ENCODE data around the gene PXK.

Gene PXK

DNA sequence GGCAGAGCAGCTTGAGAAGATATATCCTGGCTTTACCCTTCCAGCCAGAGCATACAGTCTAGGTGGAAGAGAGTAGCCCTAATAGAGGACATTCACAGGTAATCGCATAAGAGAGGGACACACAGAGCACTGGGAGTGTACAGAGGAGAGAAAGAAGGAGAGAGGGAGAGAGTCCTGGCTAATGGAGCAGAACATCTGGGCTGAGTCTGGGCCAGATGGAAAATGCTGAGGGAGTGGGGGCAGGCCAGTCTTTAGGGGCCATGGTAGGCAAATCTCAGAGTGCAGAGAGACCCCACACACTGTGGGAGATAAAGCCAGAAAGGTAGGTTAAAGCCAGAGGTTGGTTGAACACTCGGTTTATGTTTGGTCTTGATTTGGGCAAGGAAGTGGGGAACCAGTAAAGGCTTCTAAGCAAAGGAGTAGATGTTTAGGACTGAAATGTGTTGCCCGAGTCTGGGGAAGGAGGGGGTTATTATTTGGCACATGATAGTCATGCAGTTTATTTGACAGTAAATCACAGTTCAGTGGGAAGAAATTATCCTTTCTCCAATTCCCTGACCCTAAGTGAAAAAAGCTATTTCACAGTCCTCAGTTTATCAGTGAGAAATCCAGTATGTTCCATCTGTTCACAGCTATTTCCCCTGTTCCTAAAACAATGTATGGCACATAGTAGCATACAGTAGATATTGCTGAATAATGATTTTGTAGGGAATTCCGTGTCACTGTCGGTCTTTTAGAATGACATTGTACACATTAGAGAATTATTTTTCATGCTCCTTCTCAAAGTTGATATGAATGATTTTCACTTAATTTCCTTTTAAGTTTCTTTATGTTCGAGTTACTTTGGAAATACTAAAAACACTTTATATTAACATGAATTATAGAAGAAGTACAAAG is 55.2 kb downstream of the PXK start:
- Histone ChIP-seq H3K4me3 (ENCODE audit: low read length) (no peak overlapping the region), H3K9me3 (ENCODE audit: control insufficient read depth, low read length) (no peaks in the 10 kb centered on the region), H3K36me3 (ENCODE audit: control insufficient read depth, insufficient read depth, low read length, severe bottlenecking) (peaks cover 8% of the 10 kb centered on the region), H3K4me1 (ENCODE audit: control insufficient read depth, insufficient read depth, low read length) (peaks cover 73% of the 10 kb centered on the region), H3K27me3 (replicated peaks; ENCODE audit: control insufficient read depth, insufficient read depth, low read length) (no peaks in the 10 kb centered on the region), H3K9ac (ENCODE audit: low read length) (peak overlapping the region; percentile 75)
- DNase-seq (ENCODE audit: low read depth): no peak

DNA sequence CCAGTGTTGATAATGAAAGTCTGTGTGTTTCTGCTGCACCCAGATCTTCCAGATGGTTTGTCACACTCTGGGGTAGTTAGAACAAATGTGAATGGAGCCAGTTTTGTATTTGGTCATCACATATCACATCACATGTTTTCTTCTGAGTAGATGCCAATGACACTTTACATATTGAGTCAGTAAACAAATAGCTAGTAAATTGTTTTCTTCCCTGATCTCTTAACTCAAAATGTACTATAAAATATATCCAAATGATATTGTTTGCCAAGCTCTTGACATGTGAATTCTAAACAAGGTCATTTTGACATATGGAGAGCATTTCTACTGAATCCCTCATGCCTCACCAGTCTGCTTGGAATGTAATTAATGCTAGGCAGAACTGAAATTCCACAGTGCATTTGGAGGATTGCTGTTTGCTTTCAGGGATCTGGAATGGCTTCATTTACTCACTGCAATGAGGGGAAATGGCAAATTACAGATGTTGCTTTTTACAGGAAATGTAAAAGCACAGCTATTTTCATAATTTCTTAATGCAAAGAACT is 55.9 kb downstream of the PXK start:
- H3K9me3 ChIP-seq (ENCODE audit: control insufficient read depth, low read length): no peaks in the 10 kb centered on the region
- peak overlapping the region; percentile 33 for H3K4me3 ChIP-seq (ENCODE audit: low read length)
- DNase-seq (ENCODE audit: low read depth): peak; percentile 91
- H3K27me3 ChIP-seq (replicated peaks; ENCODE audit: control insufficient read depth, insufficient read depth, low read length): no peaks in the 10 kb centered on the region
- peak overlapping the region; percentile 75 for H3K9ac ChIP-seq (ENCODE audit: low read length)
- peaks cover 67% of the 10 kb centered on the region for H3K4me1 ChIP-seq (ENCODE audit: control insufficient read depth, insufficient read depth, low read length)
- peaks cover 8% of the 10 kb centered on the region for H3K36me3 ChIP-seq (ENCODE audit: control insufficient read depth, insufficient read depth, low read length, severe bottlenecking)

DNA sequence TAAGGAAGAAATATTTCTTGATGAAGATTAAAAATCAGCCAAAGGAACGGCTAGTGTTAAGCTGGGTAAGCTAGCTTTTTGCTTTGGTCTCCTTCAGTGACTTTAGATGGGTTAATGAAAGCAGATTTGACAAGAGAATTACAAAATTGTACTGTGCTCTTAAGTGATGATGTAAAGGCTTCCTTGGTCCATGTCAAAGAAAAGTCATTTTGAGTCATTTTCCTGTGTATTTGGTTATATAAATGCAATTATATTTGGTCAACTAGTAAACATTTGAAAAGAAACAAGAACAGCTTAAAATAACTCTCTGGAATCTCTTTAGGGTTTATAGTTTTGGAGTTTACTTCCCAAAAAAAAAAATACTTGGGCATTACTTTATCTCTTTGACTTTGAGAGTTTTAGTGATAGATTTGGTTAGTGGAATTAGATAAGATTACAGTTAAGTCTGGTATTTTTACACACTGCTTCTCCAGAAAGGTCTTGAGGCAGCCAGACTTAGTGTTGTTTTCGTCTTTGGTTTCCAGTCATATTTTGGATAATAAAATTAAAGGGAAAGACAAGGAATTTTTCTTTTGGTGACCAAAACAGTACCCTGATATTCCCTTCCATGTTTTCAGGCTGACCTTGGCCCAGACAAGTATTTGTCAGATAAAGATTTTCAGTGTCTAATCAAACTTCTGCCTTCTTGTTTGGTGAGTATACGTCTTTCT is 58.6 kb downstream of the PXK start:
- Histone ChIP-seq H3K27me3 (replicated peaks; ENCODE audit: control insufficient read depth, insufficient read depth, low read length) (no peaks in the 10 kb centered on the region), H3K4me3 (ENCODE audit: low read length) (no peak overlapping the region), H3K9me3 (ENCODE audit: control insufficient read depth, low read length) (no peaks in the 10 kb centered on the region), H3K4me1 (ENCODE audit: control insufficient read depth, insufficient read depth, low read length) (peaks cover 52% of the 10 kb centered on the region), H3K9ac (ENCODE audit: low read length) (peak overlapping the region; percentile 10), H3K36me3 (ENCODE audit: control insufficient read depth, insufficient read depth, low read length, severe bottlenecking) (peaks cover 19% of the 10 kb centered on the region)
- peak; percentile 37 for DNase-seq (ENCODE audit: low read depth)

DNA sequence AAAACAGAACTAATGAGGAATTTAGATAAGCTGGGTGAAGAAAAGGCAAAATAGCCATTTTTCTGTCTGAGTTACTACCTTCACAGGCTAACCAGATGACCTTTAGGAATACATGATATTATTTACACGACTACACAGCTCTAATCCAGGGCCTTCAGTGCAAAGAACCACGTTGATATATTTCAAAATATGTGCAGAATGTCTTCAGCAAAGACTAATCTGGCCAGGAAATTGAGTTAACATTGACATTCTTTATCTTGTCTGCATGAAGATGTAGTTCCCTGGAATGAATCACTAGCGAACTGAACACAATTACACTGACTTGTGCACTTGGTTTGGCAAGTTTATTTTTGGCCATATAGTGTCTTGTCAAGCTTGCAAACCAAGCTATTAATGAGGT is 59.5 kb downstream of the PXK start:
- DNase-seq (ENCODE audit: low read depth): no peak
- peak overlapping the region; percentile 10 for H3K9ac ChIP-seq (ENCODE audit: low read length)
- H3K27me3 ChIP-seq (replicated peaks; ENCODE audit: control insufficient read depth, insufficient read depth, low read length): no peaks in the 10 kb centered on the region
- peaks cover 28% of the 10 kb centered on the region for H3K36me3 ChIP-seq (ENCODE audit: control insufficient read depth, insufficient read depth, low read length, severe bottlenecking)
- no peaks in the 10 kb centered on the region for H3K9me3 ChIP-seq (ENCODE audit: control insufficient read depth, low read length)
- no peak overlapping the region for H3K4me3 ChIP-seq (ENCODE audit: low read length)
- H3K4me1 ChIP-seq (ENCODE audit: control insufficient read depth, insufficient read depth, low read length): peaks cover 43% of the 10 kb centered on the region

DNA sequence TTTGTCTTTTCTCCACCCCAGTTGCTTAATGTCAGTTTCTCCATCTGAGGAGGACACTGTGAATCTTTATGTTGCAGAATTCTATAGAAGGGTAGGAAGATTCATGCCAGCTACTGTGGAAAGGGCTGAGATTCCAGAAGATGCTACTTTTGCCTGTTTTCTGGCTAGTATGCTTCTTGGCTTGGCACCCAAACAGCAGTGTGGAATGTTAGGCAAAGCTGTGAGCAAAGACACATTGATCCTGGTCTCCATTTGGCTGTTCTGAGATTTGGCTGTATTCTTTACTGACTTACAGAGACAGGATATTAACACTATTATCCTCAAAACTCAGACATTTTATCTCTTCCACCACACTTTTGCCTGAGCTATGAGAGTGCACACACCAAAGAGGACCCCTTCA is 61.6 kb downstream of the PXK start:
- Histone ChIP-seq H3K4me1 (ENCODE audit: control insufficient read depth, insufficient read depth, low read length) (peaks cover 22% of the 10 kb centered on the region), H3K36me3 (ENCODE audit: control insufficient read depth, insufficient read depth, low read length, severe bottlenecking) (peaks cover 49% of the 10 kb centered on the region), H3K4me3 (ENCODE audit: low read length) (no peak overlapping the region), H3K27me3 (replicated peaks; ENCODE audit: control insufficient read depth, insufficient read depth, low read length) (no peaks in the 10 kb centered on the region), H3K9ac (ENCODE audit: low read length) (no peak overlapping the region), H3K9me3 (ENCODE audit: control insufficient read depth, low read length) (no peaks in the 10 kb centered on the region)
- DNase-seq (ENCODE audit: low read depth): no peak

DNA sequence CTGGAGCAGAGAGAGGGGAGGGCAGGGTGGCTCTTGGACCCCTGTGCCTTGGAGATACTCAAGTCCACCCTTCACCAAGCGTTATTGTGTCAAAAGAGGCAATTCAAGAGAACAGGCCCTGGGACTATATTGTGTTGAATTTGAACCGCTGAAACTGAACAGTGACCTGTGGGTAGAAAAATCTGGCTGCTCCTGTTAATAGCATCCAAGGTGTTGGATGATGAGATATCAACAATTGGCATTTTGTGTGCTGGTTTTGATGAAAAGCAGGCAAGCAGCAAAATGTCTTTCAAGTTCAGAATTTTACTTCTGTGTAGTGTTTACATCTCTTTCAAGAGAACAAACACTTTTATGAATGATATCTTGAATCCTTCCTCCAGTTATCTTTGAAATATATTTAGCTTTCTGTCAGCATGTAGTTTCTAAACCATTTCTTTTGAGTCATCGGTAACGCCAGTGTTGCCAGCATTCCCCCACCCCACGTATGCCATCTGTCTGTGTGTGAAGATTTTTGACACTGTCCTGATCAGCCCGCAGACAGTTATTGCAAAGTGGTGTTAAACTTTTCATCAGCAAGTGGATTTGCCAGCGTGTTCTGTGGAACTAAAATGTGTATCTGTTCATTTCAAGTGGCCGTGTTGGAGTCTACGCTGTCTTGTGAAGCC is 66.1 kb downstream of the PXK start:
- no peak for DNase-seq (ENCODE audit: low read depth)
- H3K27me3 ChIP-seq (replicated peaks; ENCODE audit: control insufficient read depth, insufficient read depth, low read length): no peaks in the 10 kb centered on the region
- no peak overlapping the region for H3K9ac ChIP-seq (ENCODE audit: low read length)
- peaks cover 80% of the 10 kb centered on the region for H3K36me3 ChIP-seq (ENCODE audit: control insufficient read depth, insufficient read depth, low read length, severe bottlenecking)
- H3K9me3 ChIP-seq (ENCODE audit: control insufficient read depth, low read length): no peaks in the 10 kb centered on the region
- no peak overlapping the region for H3K4me3 ChIP-seq (ENCODE audit: low read length)
- H3K4me1 ChIP-seq (ENCODE audit: control insufficient read depth, insufficient read depth, low read length): no peaks in the 10 kb centered on the region

DNA sequence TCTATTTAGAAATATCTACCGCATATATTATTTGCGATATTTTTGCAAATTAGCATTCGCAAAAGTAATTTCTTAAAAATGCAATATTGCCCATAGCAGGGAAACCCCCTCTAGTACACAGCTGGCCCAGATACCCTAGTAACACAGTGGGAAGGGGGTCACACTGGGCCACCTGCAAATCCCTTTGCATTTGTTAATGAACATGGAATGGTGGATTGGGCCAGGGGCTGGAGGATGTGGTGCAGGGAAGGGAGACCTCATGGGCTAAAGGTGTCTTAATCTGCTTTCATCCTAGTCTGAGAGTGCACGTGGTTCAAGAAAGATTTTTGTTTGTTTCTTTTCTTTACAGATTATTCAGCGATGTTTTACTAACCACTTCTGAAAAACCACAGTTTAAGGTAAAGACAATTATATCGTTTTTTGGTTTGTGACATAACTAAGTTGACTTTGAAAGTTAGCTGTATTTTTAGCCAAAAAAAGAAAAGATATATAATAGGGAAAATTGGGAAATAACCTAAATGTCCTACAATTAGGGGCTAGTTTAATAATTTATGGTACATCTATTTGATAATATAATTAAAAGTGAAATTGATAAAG is 70.9 kb downstream of the PXK start:
- Histone ChIP-seq H3K27me3 (replicated peaks; ENCODE audit: control insufficient read depth, insufficient read depth, low read length) (no peaks in the 10 kb centered on the region), H3K9me3 (ENCODE audit: control insufficient read depth, low read length) (no peaks in the 10 kb centered on the region), H3K36me3 (ENCODE audit: control insufficient read depth, insufficient read depth, low read length, severe bottlenecking) (peaks cover 56% of the 10 kb centered on the region), H3K9ac (ENCODE audit: low read length) (no peak overlapping the region), H3K4me1 (ENCODE audit: control insufficient read depth, insufficient read depth, low read length) (peaks cover 8% of the 10 kb centered on the region), H3K4me3 (ENCODE audit: low read length) (no peak overlapping the region)
- no peak for DNase-seq (ENCODE audit: low read depth)

DNA sequence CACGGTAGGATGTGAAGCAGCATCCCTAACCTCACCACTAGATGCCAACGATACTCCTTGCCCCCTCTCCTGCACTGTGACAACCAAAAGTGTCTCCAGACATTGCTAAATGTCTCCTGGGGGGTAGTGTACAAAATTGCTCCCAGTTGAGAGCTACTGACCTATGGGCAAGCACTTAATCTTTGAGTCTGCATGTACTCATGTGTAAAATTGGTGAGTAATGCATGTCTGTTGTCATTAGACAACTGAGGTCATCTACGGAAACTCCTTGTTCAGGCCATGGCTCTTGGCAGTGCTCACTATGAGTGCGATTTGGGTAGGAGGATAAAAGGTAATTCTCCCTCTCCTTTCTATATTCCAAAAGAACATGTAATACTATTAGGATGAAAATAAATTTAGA is 71.7 kb downstream of the PXK start:
- DNase-seq (ENCODE audit: low read depth): peak; percentile 65

DNA sequence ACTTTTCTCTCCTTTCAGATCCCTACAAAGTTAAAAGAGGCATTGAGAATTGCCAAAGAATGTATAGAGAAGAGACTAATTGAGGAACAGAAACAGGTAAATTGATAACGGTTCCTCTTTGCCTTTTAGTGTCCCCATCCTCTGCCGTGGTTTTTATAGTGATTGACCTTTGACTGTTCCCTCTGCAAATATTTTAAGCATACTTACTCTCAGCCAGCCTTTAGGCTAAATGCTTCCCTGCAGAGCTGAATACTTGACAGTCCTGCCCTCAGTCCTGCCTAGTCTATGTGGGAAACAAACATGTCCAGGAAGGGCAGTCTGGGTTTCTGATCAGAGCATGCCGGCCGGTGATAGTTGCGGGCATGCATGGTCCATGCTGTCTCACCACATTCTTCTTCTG is 76.2 kb downstream of the PXK start:
- H3K9me3 ChIP-seq (ENCODE audit: control insufficient read depth, low read length): no peaks in the 10 kb centered on the region
- peaks cover 25% of the 10 kb centered on the region for H3K4me1 ChIP-seq (ENCODE audit: control insufficient read depth, insufficient read depth, low read length)
- no peak for DNase-seq (ENCODE audit: low read depth)
- H3K4me3 ChIP-seq (ENCODE audit: low read length): no peak overlapping the region
- H3K27me3 ChIP-seq (replicated peaks; ENCODE audit: control insufficient read depth, insufficient read depth, low read length): no peaks in the 10 kb centered on the region
- H3K9ac ChIP-seq (ENCODE audit: low read length): no peak overlapping the region
- H3K36me3 ChIP-seq (ENCODE audit: control insufficient read depth, insufficient read depth, low read length, severe bottlenecking): peaks cover 65% of the 10 kb centered on the region

More for the DNA sequence above, 71.7 kb downstream of the PXK start:
- peaks cover 56% of the 10 kb centered on the region for H3K36me3 ChIP-seq (ENCODE audit: control insufficient read depth, insufficient read depth, low read length, severe bottlenecking)
- H3K9ac ChIP-seq (ENCODE audit: low read length): no peak overlapping the region
- peaks cover 11% of the 10 kb centered on the region for H3K4me1 ChIP-seq (ENCODE audit: control insufficient read depth, insufficient read depth, low read length)
- no peaks in the 10 kb centered on the region for H3K27me3 ChIP-seq (replicated peaks; ENCODE audit: control insufficient read depth, insufficient read depth, low read length)
- H3K4me3 ChIP-seq (ENCODE audit: low read length): no peak overlapping the region
- no peaks in the 10 kb centered on the region for H3K9me3 ChIP-seq (ENCODE audit: control insufficient read depth, low read length)

DNA sequence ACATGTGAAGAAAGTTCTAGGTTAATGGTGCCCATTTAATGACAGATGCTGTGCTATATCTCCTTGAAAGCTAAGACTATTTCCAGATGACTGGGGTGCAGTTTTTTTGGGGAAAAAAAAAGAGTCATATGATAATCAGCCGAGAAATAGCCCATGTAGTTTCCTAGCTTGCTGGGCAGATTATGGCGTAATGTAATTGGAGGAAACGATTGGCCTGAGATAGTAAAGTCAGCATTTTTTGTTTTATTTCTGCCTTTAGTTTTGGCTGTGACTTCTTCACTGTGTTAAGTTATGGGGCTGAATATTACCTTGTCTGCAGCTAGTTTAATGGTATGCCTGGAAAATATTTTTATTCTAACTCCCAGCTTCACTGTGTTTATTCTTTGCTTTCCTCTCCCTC is 77.0 kb downstream of the PXK start:
- Histone ChIP-seq H3K36me3 (ENCODE audit: control insufficient read depth, insufficient read depth, low read length, severe bottlenecking) (peaks cover 66% of the 10 kb centered on the region), H3K9me3 (ENCODE audit: control insufficient read depth, low read length) (no peaks in the 10 kb centered on the region), H3K9ac (ENCODE audit: low read length) (peak overlapping the region; percentile 21), H3K27me3 (replicated peaks; ENCODE audit: control insufficient read depth, insufficient read depth, low read length) (no peaks in the 10 kb centered on the region), H3K4me3 (ENCODE audit: low read length) (no peak overlapping the region), H3K4me1 (ENCODE audit: control insufficient read depth, insufficient read depth, low read length) (peaks cover 22% of the 10 kb centered on the region)
- no peak for DNase-seq (ENCODE audit: low read depth)

DNA sequence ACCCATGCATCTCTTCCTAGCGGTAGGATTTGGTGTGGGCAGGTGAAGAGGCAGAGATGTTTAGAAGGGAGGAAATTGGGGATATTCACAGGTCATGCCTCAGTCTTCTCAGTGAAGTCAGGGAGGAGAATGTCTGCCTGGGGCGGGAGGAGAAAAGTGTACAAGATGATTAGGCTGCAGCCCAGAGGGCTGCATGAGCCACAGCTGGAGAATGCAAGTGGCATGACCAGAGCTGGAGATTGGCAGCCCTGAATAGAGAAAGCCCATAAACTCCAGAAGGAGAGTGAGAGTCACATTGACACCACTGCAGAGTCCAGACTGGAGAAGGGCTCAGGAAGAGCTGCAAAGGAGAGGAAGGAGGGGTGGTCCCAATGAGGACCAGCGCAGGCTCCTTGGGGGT is 78.3 kb downstream of the PXK start:
- no peak overlapping the region for H3K9ac ChIP-seq (ENCODE audit: low read length)
- DNase-seq (ENCODE audit: low read depth): no peak
- H3K27me3 ChIP-seq (replicated peaks; ENCODE audit: control insufficient read depth, insufficient read depth, low read length): no peaks in the 10 kb centered on the region
- H3K4me3 ChIP-seq (ENCODE audit: low read length): no peak overlapping the region
- H3K4me1 ChIP-seq (ENCODE audit: control insufficient read depth, insufficient read depth, low read length): peaks cover 22% of the 10 kb centered on the region
- no peaks in the 10 kb centered on the region for H3K9me3 ChIP-seq (ENCODE audit: control insufficient read depth, low read length)
- peaks cover 77% of the 10 kb centered on the region for H3K36me3 ChIP-seq (ENCODE audit: control insufficient read depth, insufficient read depth, low read length, severe bottlenecking)

Measured in adipocyte (in vitro differentiated cells).